Ovary (tissue), 9 donors: Measurements from ENCODE around the gene CBS. TPM values are rescaled to one million over a fixed set of nuclear protein-coding genes. Genes with fewer than 3 reads are reported as not detected.
"Not testable (repeated sequence)": the region's sequence is repeated elsewhere in the genome, so short reads cannot be mapped to it uniquely, and the experiment has no call there.

ENCODE experiments used
- DNase-seq, 5 donors: peaks; one replicate each; pipeline ENCODE4 v3.0.0-alpha.2; 2019 to 2020
- H3K27ac ChIP-seq, 2 donors: fragments of 200-600 bp; one replicate each; pipeline versions ENCODE4 v1.5.1 to v1.8.0; 2019 to 2022
- H3K27me3 ChIP-seq: fragments of 200-600 bp; one replicate; pipeline ENCODE4 v1.8.0; 2022
- H3K36me3 ChIP-seq: fragments of 200-600 bp; sonication (generic); one replicate; pipeline ENCODE4 v1.5.1; 2019
- H3K4me1 ChIP-seq: one replicate; pipeline ENCODE4 v1.8.1; 2013; ENCODE audit warnings: mild to moderate bottlenecking, moderate library complexity; ENCODE audit not compliant: insufficient read depth
- H3K4me3 ChIP-seq: fragments of 200-600 bp; sonication (generic); one replicate; pipeline ENCODE4 v1.5.1; 2017
- H3K9me3 ChIP-seq, 2 donors: fragments of 200-600 bp in 1 of 2; sonication (generic) in 1 of 2; one replicate each; pipeline versions ENCODE4 v1.5.1 to v1.8.1; 2013 to 2019; ENCODE audit warnings: mild to moderate bottlenecking in 1 of 2, moderate library complexity in 1 of 2
- WGBS, 3 donors: extraction: QIAGEN DNeasy Blood & Tissue Kit in 1 of 3; methylation state at CpG; one replicate each; pipeline versions ENCODE4 v1.1.5 to v1.1.7; 2013 to 2017; 5-methylcytosine and 5-hydroxymethylcytosine counted together
- intact Hi-C, 4 donors: fragments of 100-400 bp; cut with DNase I; formaldehyde crosslinking; loops; one replicate each; pipeline versions ENCODE4 v1.11.0 to v1.15.1; 2022 to 2023
- polyA plus RNA-seq, 2 donors: library from polyadenylated mRNA; stranded (reverse); fragments of 200-250 nt in 1 of 2; fragments of 350-450 nt in 1 of 2; fragmentation: Illumina TruSeq in 1 of 2; extraction: RNeasy Lipid Tissue Mini Kit (QIAGEN cat#74804) in 1 of 2; gene quantifications; one replicate each; pipeline ENCODE4 v1.2.3, GENCODE V29; 2013 to 2014
- total RNA-seq, 7 donors: library from RNA; depleted of rRNA in 2 of 7; stranded (reverse); fragments of >200 nt in 2 of 7; fragmentation: NEBNext Ultra II Directional in 3 of 7; extraction: Animal tissue kit (Norgen Biotek cat#: 25700) in 3 of 7; gene quantifications; one replicate each; pipeline versions ENCODE4 v1.1.0 to v1.2.4, GENCODE V29; 2016 to 2023
- donor health status: DM: no; HTN: no; CAD: no; lungs with moderate emphysema.
- donor health status: DM: no; HTN: no; CAD: no.
- donor health status: Bipolar disorder and iron deficiency.
- donor health status: DM: yes; HTN: yes; CAD: no.
- donor health status: DM: no; HTN: no; CAD: no.
- donor health status: DM: yes; HTN: yes; CAD: no.

CBS gene
- total and polyA plus RNA-seq, 9 donors: 7.1 to 114 (median 50.6) TPM

- H3K4me1 ChIP-seq, DNase-seq, H3K4me3 ChIP-seq, intact Hi-C loops, H3K27me3 ChIP-seq, H3K9me3 ChIP-seq, H3K36me3 ChIP-seq, H3K27ac ChIP-seq: not testable (repeated sequence)
- no CpG with 5 or more reads among the region's 16 CpGs for WGBS, 3 donors
Observed at GRCh38 chr21:43091979-43092614, 16.5 kb upstream of the CBS start.

DNA sequence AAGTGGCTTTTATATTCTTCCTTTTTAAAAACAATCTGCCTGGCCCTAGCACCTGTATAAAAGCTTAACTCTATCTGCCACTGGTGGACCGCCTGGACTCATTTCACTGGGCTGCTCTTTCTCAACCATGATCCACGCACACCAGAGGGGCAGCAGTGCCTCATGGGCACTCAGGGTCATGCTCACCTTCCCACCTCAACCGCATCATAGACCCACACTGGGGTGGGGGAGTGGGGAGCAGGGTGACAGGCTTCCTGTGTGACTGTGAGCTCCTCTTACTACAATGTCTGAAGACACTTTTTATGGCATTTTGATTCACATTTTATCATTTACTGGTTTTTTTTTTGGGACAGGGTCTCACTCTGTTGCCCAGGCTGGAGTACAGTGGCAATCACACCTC, 15.3 kb upstream of the CBS start:
- H3K4me1 ChIP-seq, H3K27me3 ChIP-seq, H3K4me3 ChIP-seq, H3K36me3 ChIP-seq, H3K27ac ChIP-seq, DNase-seq, H3K9me3 ChIP-seq, intact Hi-C loops: not testable (repeated sequence)
- 78% methylated on average over 2 of the region's 3 CpGs; no CpG with 5 or more reads in 2 of the 3 donors for WGBS, 3 donors

- not testable (repeated sequence) for H3K36me3 ChIP-seq
Observed at GRCh38 chr21:43089463-43089862, 13.8 kb upstream of the CBS start.

DNA sequence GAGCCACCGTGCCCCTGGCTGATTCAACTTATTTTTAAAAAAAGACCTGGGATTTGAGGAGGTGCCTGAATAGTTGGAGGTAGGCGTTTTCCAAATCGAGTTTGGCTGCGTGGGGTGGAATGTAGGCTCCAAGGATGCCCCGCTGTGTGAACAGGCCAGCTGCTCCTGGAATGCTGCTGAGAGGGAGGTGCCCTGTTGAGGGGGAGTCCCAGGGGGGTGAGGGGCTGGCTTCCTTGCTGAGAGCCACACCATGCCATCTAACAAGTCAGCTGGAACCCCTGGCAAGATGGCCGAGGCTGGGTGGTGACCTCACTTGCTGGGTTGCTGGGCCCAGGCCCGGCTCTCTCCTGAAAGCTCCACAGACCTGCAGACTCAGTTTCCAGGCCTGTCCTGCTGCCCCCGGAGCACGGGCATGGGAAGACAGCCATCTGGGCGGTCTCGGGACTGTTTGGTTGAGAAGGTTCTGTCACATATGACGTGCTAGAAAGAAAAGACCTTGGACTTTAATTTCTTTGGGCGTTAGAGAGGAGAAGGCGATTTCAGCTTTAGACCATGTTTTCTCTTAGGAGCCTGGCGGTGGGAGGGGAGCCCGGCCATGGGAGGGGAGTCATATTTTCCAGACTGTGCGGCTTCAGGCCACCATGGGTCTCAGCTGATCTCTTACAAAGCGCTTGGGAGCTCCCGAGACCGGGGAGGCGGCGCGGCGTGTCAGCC, 7.1 kb upstream of the CBS start:
- H3K4me1 ChIP-seq, H3K9me3 ChIP-seq, H3K27ac ChIP-seq, DNase-seq, intact Hi-C loops, H3K4me3 ChIP-seq, H3K27me3 ChIP-seq, H3K36me3 ChIP-seq: not testable (repeated sequence)
- no CpG with 5 or more reads among the region's 24 CpGs for WGBS, 3 donors

More at GRCh38 chr21:43089463-43089862, 13.8 kb upstream of the CBS start:
- H3K27me3 ChIP-seq, H3K9me3 ChIP-seq, H3K4me1 ChIP-seq, H3K4me3 ChIP-seq, intact Hi-C loops, H3K27ac ChIP-seq, DNase-seq: not testable (repeated sequence)
- WGBS, 3 donors: 100% methylated on average over 1 of the region's 17 CpGs; no CpG with 5 or more reads in 2 of the 3 donors

GRCh38 chr21:43076643-43077042, 1.0 kb upstream of the CBS start:
- intact Hi-C loops, H3K36me3 ChIP-seq, H3K4me1 ChIP-seq, H3K27me3 ChIP-seq, H3K9me3 ChIP-seq, H3K27ac ChIP-seq, H3K4me3 ChIP-seq: not testable (repeated sequence)
- WGBS, 3 donors: 2% methylated on average over 14 of the region's 28 CpGs; no CpG with 5 or more reads in 2 of the 3 donors
- peak in 3 of 5 donors; percentile 8 to 18 (median 9) for DNase-seq

DNA sequence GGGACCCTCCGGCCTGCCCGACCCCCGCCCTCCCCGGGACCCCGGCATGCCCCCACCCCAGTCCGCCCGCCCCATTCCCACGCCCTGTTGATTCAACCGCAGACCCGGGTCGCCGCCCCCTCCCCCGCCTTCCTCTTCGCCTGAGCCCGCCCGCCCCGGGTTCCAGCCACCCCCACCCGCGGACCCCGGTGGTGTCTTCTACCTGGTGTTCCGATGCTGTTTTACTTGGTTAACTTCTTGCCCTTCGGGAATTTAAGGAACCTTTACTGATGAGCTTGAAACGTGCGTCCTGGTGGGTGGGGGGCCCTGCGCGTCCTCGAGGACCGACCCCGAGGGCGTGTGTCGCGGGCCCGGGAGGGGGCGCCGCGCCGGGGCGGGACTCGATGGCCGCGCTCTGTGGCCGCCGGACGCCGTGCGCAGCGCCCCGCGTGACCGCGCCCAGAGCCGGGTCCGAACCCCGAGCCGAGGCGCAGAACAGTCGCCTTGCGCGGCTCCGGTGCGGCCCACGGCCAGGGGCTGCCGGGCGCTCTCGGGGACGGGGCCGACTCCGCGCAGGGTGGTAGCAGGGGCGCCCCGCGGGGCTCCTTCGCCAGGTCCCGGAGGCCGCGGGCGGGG, 495 bp upstream of the CBS start:
- H3K9me3 ChIP-seq, H3K27ac ChIP-seq, intact Hi-C loops, H3K4me3 ChIP-seq, H3K4me1 ChIP-seq, H3K27me3 ChIP-seq, H3K36me3 ChIP-seq, DNase-seq: not testable (repeated sequence)
- no CpG with 5 or more reads among the region's 77 CpGs for WGBS, 3 donors

DNA sequence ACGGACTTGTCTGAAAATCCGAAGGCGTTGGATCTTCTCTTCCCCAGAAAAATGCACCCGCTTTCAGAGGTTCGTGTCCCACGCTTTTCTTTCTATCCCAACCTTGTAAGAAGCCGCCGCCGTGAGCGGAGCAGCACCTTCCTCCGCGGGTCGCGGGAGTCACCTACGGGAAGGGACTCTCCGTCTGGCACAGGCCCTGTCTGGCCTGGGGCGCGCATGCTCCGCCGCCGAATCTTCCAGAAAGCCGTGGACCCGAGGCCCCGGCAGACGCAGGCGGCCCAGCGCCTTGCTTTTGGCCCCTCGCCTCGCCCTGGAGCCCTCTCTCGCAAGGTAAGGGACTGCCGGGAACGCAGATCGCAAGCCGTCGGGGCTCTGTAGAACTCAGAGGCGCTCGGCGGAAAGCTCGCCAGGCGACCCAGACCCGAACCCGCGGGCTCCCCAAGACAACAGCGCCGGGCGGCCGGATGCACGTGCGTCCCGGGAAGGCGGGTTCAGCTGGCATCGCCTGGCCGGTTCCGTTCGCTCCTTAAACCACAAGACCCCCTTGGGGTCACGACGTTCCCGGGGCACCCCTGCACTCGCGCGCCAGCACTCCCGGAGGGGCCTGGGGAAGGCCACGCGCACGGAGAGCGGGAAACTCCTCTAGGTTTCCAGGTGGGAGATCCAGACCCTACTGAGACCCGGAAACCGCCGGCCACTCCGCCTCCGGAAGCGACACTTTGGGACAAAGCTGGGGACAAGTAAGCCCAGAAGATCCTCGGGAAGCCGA, 1.1 kb downstream of the CBS start:
- WGBS, 3 donors: no CpG with 5 or more reads among the region's 74 CpGs
- intact Hi-C loops, H3K36me3 ChIP-seq, H3K4me1 ChIP-seq, H3K4me3 ChIP-seq, H3K27ac ChIP-seq, H3K9me3 ChIP-seq, DNase-seq, H3K27me3 ChIP-seq: not testable (repeated sequence)

DNA sequence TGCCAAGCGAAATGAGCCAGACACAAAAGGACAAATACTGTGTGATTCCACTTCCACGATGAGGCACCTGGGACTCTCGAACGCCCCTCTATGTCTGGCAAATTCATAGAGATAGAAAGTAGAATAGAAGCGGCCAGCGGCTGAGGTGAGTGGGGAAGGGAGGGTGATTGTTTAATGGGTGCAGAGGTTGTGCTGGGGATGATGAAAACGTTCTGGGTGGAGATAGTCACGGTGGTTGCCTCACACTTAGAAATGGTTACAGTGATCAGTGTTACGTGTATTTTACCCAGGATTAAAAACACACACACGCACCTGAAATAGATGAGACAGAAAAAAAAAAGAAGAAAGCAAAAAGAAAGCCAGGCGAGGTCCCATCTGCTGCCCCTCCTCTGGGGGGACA, 2.9 kb downstream of the CBS start:
- intact Hi-C loops: not testable (repeated sequence)
- WGBS, 3 donors: no CpG with 5 or more reads among the region's 11 CpGs

DNA sequence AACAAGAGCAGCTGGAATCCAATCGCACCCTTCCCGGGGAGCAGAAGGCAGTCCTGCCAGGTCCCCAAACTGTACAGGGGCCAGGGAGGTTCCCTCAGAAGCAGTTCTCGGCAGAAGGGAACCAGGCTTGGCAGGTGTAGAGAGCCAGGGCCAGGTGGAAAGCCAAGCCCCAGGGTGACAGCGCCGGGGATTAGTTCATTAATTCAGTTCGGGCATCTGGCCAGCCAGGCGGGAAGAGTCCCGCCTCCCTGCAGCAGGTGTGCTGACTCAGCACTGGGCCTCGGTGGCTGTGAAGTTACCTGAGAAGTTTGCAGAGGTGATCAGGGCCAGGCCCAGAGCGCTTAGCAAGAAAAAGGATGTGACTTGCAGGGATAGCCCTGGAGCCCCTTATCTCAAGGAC, 6.0 kb downstream of the CBS start:
- H3K4me1 ChIP-seq, intact Hi-C loops, H3K9me3 ChIP-seq, H3K4me3 ChIP-seq, H3K27me3 ChIP-seq, H3K36me3 ChIP-seq, H3K27ac ChIP-seq, DNase-seq: not testable (repeated sequence)
- no CpG with 5 or more reads among the region's 10 CpGs for WGBS, 3 donors

More for the DNA sequence above, 2.9 kb downstream of the CBS start:
- H3K9me3 ChIP-seq, H3K27me3 ChIP-seq, H3K4me3 ChIP-seq, H3K27ac ChIP-seq, H3K36me3 ChIP-seq, DNase-seq, H3K4me1 ChIP-seq: not testable (repeated sequence)

DNA sequence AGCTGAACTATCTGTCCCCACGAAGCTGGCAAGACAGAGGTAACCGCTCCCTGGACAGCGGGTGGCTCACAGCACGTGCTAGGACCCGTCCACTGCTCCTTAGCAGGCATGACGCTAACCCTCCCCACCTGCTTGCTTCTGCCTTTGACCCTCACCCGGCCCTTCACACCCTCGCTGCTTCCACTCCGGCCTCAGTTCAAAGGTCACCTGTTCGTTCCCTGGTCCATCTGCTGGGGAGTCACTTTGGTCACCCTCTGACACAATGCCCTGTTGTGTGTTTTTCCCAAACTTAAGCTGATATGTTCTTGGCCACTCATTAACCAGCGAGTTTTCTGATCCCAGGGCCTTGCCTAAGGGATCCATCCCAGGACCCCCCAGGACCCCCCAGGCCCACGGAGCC, 7.6 kb downstream of the CBS start:
- WGBS, 3 donors: 78 to 90% methylated on average over 4 of the region's 12 CpGs; no CpG with 5 or more reads in 1 of the 3 donors
- H3K4me3 ChIP-seq, H3K27me3 ChIP-seq, intact Hi-C loops, H3K4me1 ChIP-seq, H3K27ac ChIP-seq, DNase-seq, H3K36me3 ChIP-seq, H3K9me3 ChIP-seq: not testable (repeated sequence)

- H3K4me1 ChIP-seq, H3K27me3 ChIP-seq, H3K36me3 ChIP-seq, H3K9me3 ChIP-seq, H3K4me3 ChIP-seq, H3K27ac ChIP-seq, intact Hi-C loops: not testable (repeated sequence)
- peak in 2 of 5 donors; percentile 6 to 23 for DNase-seq
- 85 to 93% methylated on average over 8 of the region's 12 CpGs; no CpG with 5 or more reads in 1 of the 3 donors for WGBS, 3 donors
Observed at GRCh38 chr21:43066690-43067089, 8.9 kb downstream of the CBS start.
